OCI-LY1 (cell line): Measurements from ENCODE around the gene NUP210L.

Experiments
- H2AFZ ChIP-seq: fragments of 200-600 bp; sonication (generic), shearing (Covaris generic); 2 replicates; pipeline ENCODE4 v1.6.0; 2014; ENCODE audit warnings: antibody characterized with exemption, mild to moderate bottlenecking, low read length
- H3F3A ChIP-seq: fragments of 200-600 bp; sonication (generic), shearing (Covaris generic); 2 replicates; pipeline ENCODE4 v1.6.0; 2014; ENCODE audit warnings: mild to moderate bottlenecking, antibody characterized with exemption, low read length, moderate library complexity; ENCODE audit not compliant: insufficient read depth
- H3K27ac ChIP-seq: fragments of 200-600 bp; sonication (generic); 2 replicates; pipeline ENCODE4 v1.5.1; 2014; ENCODE audit warnings: low read length, mixed run types, mild to moderate bottlenecking, low read depth; ENCODE audit not compliant: poor library complexity, severe bottlenecking
- H3K27me3 ChIP-seq: fragments of 200-600 bp; sonication (generic); 2 replicates; pipeline ENCODE4 v1.6.0; 2014; ENCODE audit warnings: antibody characterized with exemption, mild to moderate bottlenecking, low read length, moderate library complexity; ENCODE audit not compliant: insufficient read depth
- H3K36me3 ChIP-seq: fragments of 200-600 bp; sonication (generic); 2 replicates; pipeline ENCODE4 v1.6.1; 2014; ENCODE audit warnings: mild to moderate bottlenecking, antibody characterized with exemption, low read length, moderate library complexity, mixed read lengths; ENCODE audit not compliant: insufficient read depth
- H3K4me1 ChIP-seq: fragments of 200-600 bp; sonication (generic); 2 replicates; pipeline ENCODE4 v1.5.1; 2014; ENCODE audit warnings: mild to moderate bottlenecking, low read length, moderate library complexity; ENCODE audit not compliant: insufficient read depth, severe bottlenecking
- H3K4me2 ChIP-seq: fragments of 200-600 bp; sonication (generic), shearing (Covaris generic); 2 replicates; pipeline ENCODE4 v1.6.1; 2014; ENCODE audit warnings: low read length
- H3K4me3 ChIP-seq: fragments of 200-600 bp; sonication (generic); 2 replicates; pipeline ENCODE4 v1.5.1; 2014; ENCODE audit warnings: low read length, low read depth, mild to moderate bottlenecking, mixed read lengths; ENCODE audit not compliant: poor library complexity, severe bottlenecking
- H3K79me2 ChIP-seq: fragments of 200-600 bp; shearing (Covaris generic); 2 replicates; pipeline ENCODE4 v1.6.1; 2016; ENCODE audit warnings: mixed run types, low read length, mixed read lengths; ENCODE audit not compliant: insufficient read depth
- H3K9ac ChIP-seq: fragments of 200-600 bp; sonication (generic), shearing (Covaris generic); 2 replicates; pipeline ENCODE4 v1.6.1; 2014; ENCODE audit warnings: mild to moderate bottlenecking, low read length, mixed read lengths
- H3K9me2 ChIP-seq: fragments of 200-600 bp; sonication (generic), shearing (Covaris generic); 2 replicates; pipeline ENCODE4 v1.6.1; 2014; ENCODE audit warnings: low read depth, mild to moderate bottlenecking, low read length, mixed read lengths
- H3K9me3 ChIP-seq: fragments of 200-600 bp; shearing (Covaris generic); 2 replicates; pipeline ENCODE4 v1.6.1; 2014; ENCODE audit warnings: low read length, mixed read lengths
- H4K20me1 ChIP-seq: fragments of 200-600 bp; sonication (generic), shearing (Covaris generic); 2 replicates; pipeline ENCODE4 v1.6.0; 2016; ENCODE audit warnings: mild to moderate bottlenecking, low read length; ENCODE audit not compliant: insufficient read depth
- EZH2 ChIP-seq: fragments of 200-600 bp; sonication (generic), shearing (Covaris generic); IDR thresholded peaks from 2 replicates; pipeline ENCODE4 v1.8.0; 2017; ENCODE audit warnings: borderline replicate concordance, mixed run types, mild to moderate bottlenecking, antibody characterized with exemption, low read length, moderate library complexity, mixed read lengths
- TF ChIP-seq, protein P1 (sequence below): fragments of 200-600 bp; sonication (generic), shearing (Covaris generic); IDR thresholded peaks from 2 replicates; pipeline ENCODE4 v1.5.1; 2017; ENCODE audit warnings: mild to moderate bottlenecking, antibody characterized with exemption, low read length, moderate library complexity, mixed read lengths

The NUP210L gene

DNA sequence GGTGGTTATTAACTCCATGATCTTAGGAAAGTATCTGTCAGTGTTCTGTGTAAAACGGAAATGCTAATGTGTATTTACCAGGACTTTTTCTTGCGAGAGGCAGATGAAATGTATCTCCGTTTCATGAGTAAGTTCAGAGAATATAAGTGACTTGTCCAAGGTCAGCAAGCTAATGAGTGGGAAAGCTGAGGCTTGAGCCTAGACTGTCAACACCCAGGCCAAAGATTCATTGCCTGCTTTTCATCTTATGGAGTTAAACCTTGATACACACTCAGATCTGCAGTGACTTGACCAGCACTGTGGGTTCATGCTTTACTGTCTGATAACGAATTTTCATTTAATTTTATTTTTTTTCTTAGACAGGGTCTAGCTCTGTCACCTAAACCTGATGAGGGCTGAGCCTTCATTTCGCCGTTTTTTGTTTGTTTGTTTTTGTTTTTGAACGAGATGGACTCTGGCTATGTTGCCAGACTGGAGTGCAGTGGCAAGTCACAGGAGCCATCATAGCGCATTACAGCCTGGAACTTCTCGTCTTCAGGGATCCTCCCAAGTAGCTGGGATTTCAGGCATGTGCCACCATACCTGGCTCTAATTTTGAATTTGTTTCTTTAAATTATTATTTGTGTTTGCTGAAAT is 176.5 kb downstream of the NUP210L start:
- H3K4me2 ChIP-seq = peak overlapping the region; percentile 100
- no peaks in the 10 kb centered on the region for H4K20me1 ChIP-seq
- H3K79me2 ChIP-seq = peaks cover 19% of the 10 kb centered on the region
- H3K27me3 ChIP-seq = no peaks in the 10 kb centered on the region
- peak overlapping the region; percentile 60; the same call in 1 of the 2 replicates for H2AFZ ChIP-seq
- H3K4me1 ChIP-seq = peaks cover 25% of the 10 kb centered on the region
- peaks cover 29% of the 10 kb centered on the region for H3K36me3 ChIP-seq
- H3K9ac ChIP-seq = peak overlapping the region; percentile 95
- no peak for TF ChIP-seq EZH2
- TF ChIP-seq, protein P1, sequence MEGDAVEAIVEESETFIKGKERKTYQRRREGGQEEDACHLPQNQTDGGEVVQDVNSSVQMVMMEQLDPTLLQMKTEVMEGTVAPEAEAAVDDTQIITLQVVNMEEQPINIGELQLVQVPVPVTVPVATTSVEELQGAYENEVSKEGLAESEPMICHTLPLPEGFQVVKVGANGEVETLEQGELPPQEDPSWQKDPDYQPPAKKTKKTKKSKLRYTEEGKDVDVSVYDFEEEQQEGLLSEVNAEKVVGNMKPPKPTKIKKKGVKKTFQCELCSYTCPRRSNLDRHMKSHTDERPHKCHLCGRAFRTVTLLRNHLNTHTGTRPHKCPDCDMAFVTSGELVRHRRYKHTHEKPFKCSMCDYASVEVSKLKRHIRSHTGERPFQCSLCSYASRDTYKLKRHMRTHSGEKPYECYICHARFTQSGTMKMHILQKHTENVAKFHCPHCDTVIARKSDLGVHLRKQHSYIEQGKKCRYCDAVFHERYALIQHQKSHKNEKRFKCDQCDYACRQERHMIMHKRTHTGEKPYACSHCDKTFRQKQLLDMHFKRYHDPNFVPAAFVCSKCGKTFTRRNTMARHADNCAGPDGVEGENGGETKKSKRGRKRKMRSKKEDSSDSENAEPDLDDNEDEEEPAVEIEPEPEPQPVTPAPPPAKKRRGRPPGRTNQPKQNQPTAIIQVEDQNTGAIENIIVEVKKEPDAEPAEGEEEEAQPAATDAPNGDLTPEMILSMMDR = no peak
- peak overlapping the region; percentile 83 for H3K4me3 ChIP-seq
- no peaks in the 10 kb centered on the region for H3K9me2 ChIP-seq
- no peaks in the 10 kb centered on the region for H3F3A ChIP-seq
- peak overlapping the region; percentile 49 for H3K27ac ChIP-seq
- no peaks in the 10 kb centered on the region for H3K9me3 ChIP-seq

DNA sequence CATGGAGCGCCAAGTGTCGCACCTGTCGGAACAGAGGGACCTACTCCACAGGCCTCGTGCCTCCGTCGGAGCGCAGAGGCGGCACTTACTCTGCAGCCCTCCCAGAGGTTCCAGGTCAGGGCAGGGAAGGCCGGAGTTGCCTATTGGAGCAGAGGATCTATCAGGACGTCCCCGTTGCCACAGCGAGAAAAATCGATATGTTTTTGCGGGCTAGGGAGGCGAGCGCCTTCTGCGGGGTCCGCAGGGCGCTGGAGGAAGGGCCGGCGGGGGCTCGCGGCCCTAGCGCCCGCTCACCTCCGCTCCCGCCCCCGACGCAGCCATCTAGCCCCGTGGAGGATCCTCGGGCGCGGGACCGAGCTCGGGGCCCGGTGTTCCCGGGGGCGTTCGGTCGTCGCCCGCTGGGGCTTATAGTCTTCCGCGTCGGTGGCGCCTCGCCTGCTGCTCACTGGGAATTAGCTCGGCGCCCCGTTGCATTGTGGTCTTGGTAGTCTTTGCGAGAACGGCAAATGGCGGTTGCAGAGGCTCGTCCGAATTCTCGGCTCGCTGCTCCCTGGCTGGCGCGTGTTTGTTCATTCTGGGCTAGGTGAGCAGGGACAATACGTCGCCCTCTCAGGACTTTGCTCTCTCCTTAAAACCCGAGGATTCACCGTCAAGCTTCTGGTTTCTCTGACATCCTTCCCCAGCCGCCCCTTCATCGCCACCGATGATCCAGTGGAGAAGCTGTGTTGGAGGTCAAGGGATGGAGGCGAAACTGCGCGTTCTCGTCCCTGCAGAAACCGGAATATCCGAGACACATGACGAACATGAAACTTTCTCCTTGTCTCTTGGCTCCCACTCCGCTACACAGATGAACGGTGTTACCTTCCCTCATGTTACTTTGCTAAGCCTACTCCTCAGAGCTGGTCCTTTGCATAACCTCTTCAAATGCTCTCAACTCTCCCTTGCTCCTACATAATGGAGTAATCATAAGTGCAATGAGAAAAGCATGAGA is 177.3 kb downstream of the NUP210L start, which contains the start of gene JTB:
Gene JTB, minus strand, starts transcription at position 425 of the 991 bp plus-strand sequence. Its CDS starts 422 bp downstream, at position 3.
- Histone ChIP-seq H3K9me2 (no peaks in the 10 kb centered on the region), H3K4me1 (peaks cover 29% of the 10 kb centered on the region), H3K27ac (peak within 1 kb of the TSS; percentile 57), H3K9me3 (no peaks in the 10 kb centered on the region), H3K79me2 (peaks cover 19% of the 10 kb centered on the region), H3K4me2 (peak within 1 kb of the TSS; percentile 100), H2AFZ (peak within 1 kb of the TSS; percentile 60; the same call in 1 of the 2 replicates), H4K20me1 (no peaks in the 10 kb centered on the region), H3K9ac (peak within 1 kb of the TSS; percentile 95), H3F3A (peaks cover under 1% of the 10 kb centered on the region; the same call in 1 of the 2 replicates), H3K4me3 (peak within 1 kb of the TSS; percentile 83), H3K27me3 (no peaks in the 10 kb centered on the region), H3K36me3 (peaks cover 37% of the 10 kb centered on the region)
- TF ChIP-seq EZH2 = no peak
- TF ChIP-seq, protein P1 = no peak; the same call in 1 of the 2 replicates

DNA sequence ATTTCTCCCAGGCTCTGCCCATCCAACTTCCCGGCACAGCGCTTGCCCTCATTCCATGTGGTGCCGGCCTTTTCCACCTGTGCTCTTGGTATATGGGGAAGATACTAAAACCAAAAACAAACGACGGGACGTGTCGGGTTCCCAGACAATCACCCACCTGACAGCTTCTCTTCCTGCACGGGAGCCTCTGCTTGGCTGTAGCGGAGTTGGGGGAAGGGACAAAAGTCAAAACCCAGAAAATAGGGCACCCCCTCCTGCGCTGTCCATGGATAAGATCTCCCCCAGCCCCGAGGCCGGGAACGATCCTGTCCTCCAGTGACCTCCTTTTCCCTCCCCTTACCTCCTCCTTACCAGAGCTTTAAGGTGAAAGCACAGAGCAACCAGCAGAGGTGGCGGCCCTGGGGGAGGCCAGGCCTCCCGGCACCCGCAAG is 178.0 kb downstream of the NUP210L start:
- H4K20me1 ChIP-seq = no peaks in the 10 kb centered on the region
- TF ChIP-seq EZH2 = no peak
- TF ChIP-seq, protein P1 = no peak
- H3K9me3 ChIP-seq = no peaks in the 10 kb centered on the region
- H3F3A ChIP-seq = peaks cover 4% of the 10 kb centered on the region; the same call in 1 of the 2 replicates
- no peaks in the 10 kb centered on the region for H3K9me2 ChIP-seq
- H3K27ac ChIP-seq = peak overlapping the region; percentile 57
- no peak overlapping the region for H2AFZ ChIP-seq
- H3K36me3 ChIP-seq = peaks cover 39% of the 10 kb centered on the region
- H3K79me2 ChIP-seq = peaks cover 19% of the 10 kb centered on the region
- H3K27me3 ChIP-seq = no peaks in the 10 kb centered on the region
- H3K4me2 ChIP-seq = peak overlapping the region; percentile 100
- peaks cover 32% of the 10 kb centered on the region for H3K4me1 ChIP-seq
- peak overlapping the region; percentile 83 for H3K4me3 ChIP-seq
- H3K9ac ChIP-seq = peak overlapping the region; percentile 95
